ENCODE measurements around the gene TTC22. TPM values are rescaled to one million over a fixed set of nuclear protein-coding genes. Genes with fewer than 3 reads are reported as not detected.
"Not testable (repeated sequence)": the region's sequence is repeated elsewhere in the genome, so short reads cannot be mapped to it uniquely, and the experiment has no call there.

Gene TTC22
- total RNA-seq, 2 experiments from 2014 or later = 4.8 to 5.3 TPM

DNA sequence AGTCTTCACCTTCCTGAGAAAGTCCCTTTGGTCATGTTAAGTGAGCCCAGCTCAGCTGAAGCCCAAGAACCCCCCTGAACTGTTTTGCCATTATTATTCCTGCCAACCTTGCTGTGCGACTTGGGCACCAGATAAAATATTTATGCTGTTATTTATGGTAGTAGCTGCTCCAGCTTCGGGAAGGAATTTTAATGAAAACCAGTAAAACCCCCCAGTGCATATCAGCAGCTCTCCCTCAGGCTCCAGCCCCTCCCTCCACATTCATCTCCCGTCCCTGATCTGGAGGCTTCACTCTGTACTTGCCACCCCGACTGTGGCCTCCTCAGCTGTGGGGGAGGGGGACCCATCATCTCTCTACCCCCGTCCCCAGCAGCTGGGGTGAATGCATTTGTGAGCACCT is 12.7 kb downstream of the TTC22 start:
- Mint-ChIP-seq H3K4me1 (no peaks in the 10 kb centered on the region), H3K9me3 (peaks cover 2% of the 10 kb centered on the region), H3K36me3 (peaks cover 8% of the 10 kb centered on the region), H3K27ac (no peak overlapping the region), H3K4me3 (no peak overlapping the region), H3K27me3 (no peaks in the 10 kb centered on the region)
- no peak for DNase-seq

GRCh38 chr1:54787604-54788003 is 13.5 kb downstream of the TTC22 start:
- Mint-ChIP-seq H3K4me1 (no peaks in the 10 kb centered on the region), H3K27ac (no peak overlapping the region), H3K9me3 (peaks cover 2% of the 10 kb centered on the region), H3K27me3 (no peaks in the 10 kb centered on the region), H3K4me3 (no peak overlapping the region), H3K36me3 (peaks cover 8% of the 10 kb centered on the region)
- no peak for DNase-seq

GRCh38 chr1:54786778-54787177 is 14.3 kb downstream of the TTC22 start:
- Mint-ChIP-seq H3K9me3 (no peaks in the 10 kb centered on the region), H3K36me3 (peaks cover 5% of the 10 kb centered on the region), H3K4me3 (no peak overlapping the region), H3K27me3 (no peaks in the 10 kb centered on the region), H3K4me1 (no peaks in the 10 kb centered on the region), H3K27ac (no peak overlapping the region)
- no peak for DNase-seq

GRCh38 chr1:54784066-54784465 is 17.1 kb downstream of the TTC22 start:
- peaks cover 3% of the 10 kb centered on the region for H3K36me3 Mint-ChIP-seq
- H3K9me3 Mint-ChIP-seq = no peaks in the 10 kb centered on the region
- H3K4me3 Mint-ChIP-seq = no peak overlapping the region
- H3K27me3 Mint-ChIP-seq = no peaks in the 10 kb centered on the region
- DNase-seq = no peak
- H3K27ac Mint-ChIP-seq = no peak overlapping the region
- no peaks in the 10 kb centered on the region for H3K4me1 Mint-ChIP-seq

DNA sequence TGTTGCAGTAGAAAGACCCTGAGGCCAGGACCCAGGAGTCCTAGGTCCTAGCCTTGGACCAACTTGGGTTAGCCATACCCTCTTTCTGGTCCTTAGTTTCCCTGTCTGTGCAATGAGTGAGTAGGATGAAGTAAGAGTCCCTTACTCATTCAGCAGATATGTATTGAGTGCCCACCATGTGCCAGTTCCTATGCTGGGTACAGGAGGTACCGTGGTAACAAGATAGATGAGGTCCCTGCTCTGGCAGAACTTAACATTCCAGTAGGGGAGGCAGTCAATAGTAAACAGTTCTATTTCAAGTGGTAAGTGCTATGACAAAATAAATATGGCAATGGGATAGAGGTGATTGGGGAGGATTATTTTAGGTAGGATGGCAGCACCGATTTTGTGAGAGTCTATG is 18.5 kb downstream of the TTC22 start:
- Mint-ChIP-seq H3K9me3 (no peaks in the 10 kb centered on the region), H3K36me3 (peaks cover 3% of the 10 kb centered on the region), H3K4me1 (no peaks in the 10 kb centered on the region), H3K27ac (peak overlapping the region; percentile 4), H3K27me3 (no peaks in the 10 kb centered on the region), H3K4me3 (no peak overlapping the region)
- no peak for DNase-seq

GRCh38 chr1:54782156-54782555 is 19.0 kb downstream of the TTC22 start:
- Mint-ChIP-seq H3K36me3 (peaks cover 3% of the 10 kb centered on the region), H3K27ac (no peak overlapping the region), H3K27me3 (no peaks in the 10 kb centered on the region), H3K4me3 (no peak overlapping the region), H3K9me3 (no peaks in the 10 kb centered on the region), H3K4me1 (no peaks in the 10 kb centered on the region)
- DNase-seq = no peak

- Mint-ChIP-seq H3K4me1 (no peaks in the 10 kb centered on the region), H3K9me3 (no peaks in the 10 kb centered on the region), H3K4me3 (no peak overlapping the region), H3K27me3 (no peaks in the 10 kb centered on the region), H3K36me3 (peaks cover 3% of the 10 kb centered on the region), H3K27ac (no peak overlapping the region)
- no peak for DNase-seq
These were observed 19.9 kb downstream of the TTC22 start for GRCh38 chr1:54781023-54781723.

- Mint-ChIP-seq H3K27me3 (no peaks in the 10 kb centered on the region), H3K9me3 (no peaks in the 10 kb centered on the region), H3K4me3 (no peak overlapping the region), H3K4me1 (no peaks in the 10 kb centered on the region), H3K36me3 (peaks cover 3% of the 10 kb centered on the region), H3K27ac (no peak overlapping the region)
- no peak for DNase-seq
These were observed 23.7 kb downstream of the TTC22 start for GRCh38 chr1:54777431-54777830.

- Mint-ChIP-seq H3K27ac (no peak overlapping the region), H3K36me3 (peaks cover 3% of the 10 kb centered on the region), H3K9me3 (no peaks in the 10 kb centered on the region), H3K4me3 (no peak overlapping the region), H3K4me1 (no peaks in the 10 kb centered on the region), H3K27me3 (no peaks in the 10 kb centered on the region)
- no peak for DNase-seq
These were observed 24.1 kb downstream of the TTC22 start for GRCh38 chr1:54777011-54777410.

DNA sequence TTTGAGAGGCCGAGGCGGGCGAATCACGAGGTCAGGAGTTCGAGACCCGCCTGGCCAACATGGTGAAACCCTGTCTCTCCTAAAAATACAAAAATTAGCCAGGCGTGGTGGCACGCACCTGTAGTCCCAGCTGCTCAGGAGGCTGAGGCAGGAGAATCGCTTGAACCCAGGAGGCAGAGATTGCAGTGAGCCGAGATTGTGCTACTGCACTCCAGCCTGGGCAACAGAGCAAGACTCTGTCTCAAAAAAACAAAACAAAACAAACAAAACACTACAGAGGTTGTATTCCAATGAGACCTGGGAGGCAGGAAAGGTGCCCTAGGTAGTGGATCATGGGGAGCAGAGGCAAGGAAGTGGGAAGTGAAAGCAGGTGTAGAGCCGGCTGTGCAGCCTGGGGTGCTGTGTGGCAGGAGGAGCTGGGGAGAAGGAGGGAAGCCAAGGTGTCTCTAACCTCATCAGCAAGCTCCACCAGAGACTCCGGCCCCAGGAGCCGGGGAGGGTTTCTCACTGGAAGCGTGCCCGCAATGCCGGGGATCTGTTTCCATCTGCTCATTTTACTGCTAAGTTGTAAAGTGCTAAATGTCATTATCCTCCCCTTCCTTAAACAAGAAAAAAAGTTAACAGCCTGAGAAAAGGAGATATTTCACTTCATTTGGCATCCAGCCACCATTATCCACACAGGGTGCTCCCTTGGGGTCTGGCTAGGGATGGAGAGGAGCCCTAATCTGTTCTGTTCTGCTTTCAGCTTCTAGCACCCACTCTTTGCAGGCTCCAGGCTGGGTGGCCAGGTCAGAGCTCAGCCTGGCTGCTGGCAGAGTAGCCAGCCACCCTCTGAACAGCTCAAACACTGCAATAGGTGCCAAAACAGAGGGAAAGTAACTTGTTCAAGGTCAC is 25.0 kb downstream of the TTC22 start:
- not testable (repeated sequence) for H3K9me3 Mint-ChIP-seq, DNase-seq, H3K27ac Mint-ChIP-seq, H3K36me3 Mint-ChIP-seq, H3K27me3 Mint-ChIP-seq, H3K4me3 Mint-ChIP-seq, H3K4me1 Mint-ChIP-seq

DNA sequence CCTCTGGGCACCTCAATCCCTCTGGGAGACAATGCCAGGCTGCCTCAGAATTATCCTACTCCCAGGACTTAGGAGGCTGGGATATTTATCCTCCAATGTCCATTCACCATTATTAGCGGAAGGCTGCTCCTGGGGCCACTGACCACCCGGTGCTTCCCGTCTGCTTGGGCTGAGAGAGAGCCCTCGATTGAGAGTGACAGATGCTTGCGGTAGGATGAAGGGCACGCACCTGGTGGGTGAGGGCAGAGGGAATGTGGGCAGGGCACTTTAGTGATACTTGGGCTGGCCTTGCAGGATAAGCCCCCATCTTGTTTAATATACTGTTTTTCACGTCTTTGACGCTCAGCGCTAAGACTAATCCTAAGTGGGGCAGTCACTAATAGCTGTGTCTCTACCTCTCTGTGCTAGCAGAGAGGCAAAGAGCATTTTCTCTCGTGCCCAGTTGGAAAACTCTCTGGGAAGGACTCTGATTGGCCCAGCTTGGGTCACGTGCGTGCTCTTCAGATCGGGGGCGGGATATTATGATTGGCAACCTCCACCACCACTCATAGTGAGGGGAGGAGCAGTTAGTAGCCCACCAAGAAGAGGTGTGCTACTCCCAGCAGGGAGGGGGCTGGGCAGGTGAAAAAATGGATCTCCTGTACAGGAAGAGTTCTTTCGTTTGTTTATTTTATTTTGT is 26.2 kb downstream of the TTC22 start:
- Mint-ChIP-seq H3K27me3 (no peaks in the 10 kb centered on the region), H3K4me3 (no peak overlapping the region), H3K4me1 (no peaks in the 10 kb centered on the region), H3K36me3 (no peaks in the 10 kb centered on the region), H3K9me3 (no peaks in the 10 kb centered on the region), H3K27ac (no peak overlapping the region)
- DNase-seq = peak; percentile 31

GRCh38 chr1:54772951-54773350 is 28.2 kb downstream of the TTC22 start:
- Mint-ChIP-seq H3K27me3 (no peaks in the 10 kb centered on the region), H3K27ac (no peak overlapping the region)

GRCh38 chr1:54768093-54768492 is 33.0 kb downstream of the TTC22 start:
- Mint-ChIP-seq H3K27ac (no peak overlapping the region), H3K27me3 (no peaks in the 10 kb centered on the region), H3K9me3 (no peaks in the 10 kb centered on the region), H3K4me1 (peaks cover 11% of the 10 kb centered on the region), H3K4me3 (no peak overlapping the region), H3K36me3 (no peaks in the 10 kb centered on the region)
- DNase-seq = no peak

More at GRCh38 chr1:54772951-54773350, 28.2 kb downstream of the TTC22 start:
- H3K4me3 Mint-ChIP-seq = no peak overlapping the region
- no peaks in the 10 kb centered on the region for H3K4me1 Mint-ChIP-seq
- H3K9me3 Mint-ChIP-seq = no peaks in the 10 kb centered on the region
- no peak for DNase-seq
- no peaks in the 10 kb centered on the region for H3K36me3 Mint-ChIP-seq

GRCh38 chr1:54767526-54767925 is 33.6 kb downstream of the TTC22 start:
- H3K4me1 Mint-ChIP-seq = peaks cover 16% of the 10 kb centered on the region

DNA sequence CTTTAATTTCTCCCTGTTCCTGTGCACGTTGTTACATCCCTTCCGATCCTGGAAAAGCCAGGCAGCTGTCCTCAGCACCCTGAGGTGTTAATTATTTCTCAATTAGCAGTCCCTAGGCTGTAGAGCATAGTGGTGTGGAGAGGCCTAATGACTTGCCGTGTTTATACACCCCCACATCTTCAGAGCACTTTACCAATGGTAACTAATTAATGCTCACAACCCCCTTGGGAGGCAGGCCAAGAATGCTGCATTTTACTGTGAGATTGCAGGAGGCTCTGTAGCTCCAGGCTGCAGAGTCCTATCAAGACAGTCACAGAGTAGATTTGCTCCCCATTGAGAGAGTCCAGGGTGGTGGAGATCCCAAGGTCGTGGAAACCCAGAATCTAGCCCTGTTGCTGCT is 34.4 kb downstream of the TTC22 start:
- no peak overlapping the region for H3K4me3 Mint-ChIP-seq
- no peak overlapping the region for H3K27ac Mint-ChIP-seq
- H3K4me1 Mint-ChIP-seq = peaks cover 16% of the 10 kb centered on the region
- DNase-seq = no peak
- peaks cover 3% of the 10 kb centered on the region for H3K36me3 Mint-ChIP-seq
- H3K9me3 Mint-ChIP-seq = no peaks in the 10 kb centered on the region
- H3K27me3 Mint-ChIP-seq = no peaks in the 10 kb centered on the region

More at GRCh38 chr1:54767526-54767925, 33.6 kb downstream of the TTC22 start:
- H3K27me3 Mint-ChIP-seq = no peaks in the 10 kb centered on the region
- no peaks in the 10 kb centered on the region for H3K9me3 Mint-ChIP-seq
- H3K27ac Mint-ChIP-seq = no peak overlapping the region
- H3K36me3 Mint-ChIP-seq = peaks cover 3% of the 10 kb centered on the region
- H3K4me3 Mint-ChIP-seq = no peak overlapping the region
- DNase-seq = no peak

Data from activated naive CD8-positive, alpha-beta T cell treated with anti-CD3 and anti-CD28 coated beads for 36 hours (primary cell).